BLaER1 (cell line): ENCODE measurements around the gene CACNA1H.

Experiments used
- H3K27ac ChIP-seq: shearing (Covaris generic); formaldehyde crosslinking; 2 replicates; pipeline ENCODE4 v1.8.1; 2022
- H3K27me3 ChIP-seq: shearing (Covaris generic); formaldehyde crosslinking; 2 replicates; pipeline ENCODE4 v1.8.1; 2022
- H3K36me3 ChIP-seq: shearing (Covaris generic); formaldehyde crosslinking; 2 replicates; pipeline ENCODE4 v1.8.1; 2022
- H3K4me1 ChIP-seq: shearing (Covaris generic); formaldehyde crosslinking; 2 replicates; pipeline ENCODE4 v1.8.1; 2022
- H3K4me2 ChIP-seq: shearing (Covaris generic); formaldehyde crosslinking; 2 replicates; pipeline ENCODE4 v1.8.1; 2022
- H3K4me3 ChIP-seq: shearing (Covaris generic); formaldehyde crosslinking; 2 replicates; pipeline ENCODE4 v1.8.1; 2022
- H3K9ac ChIP-seq: shearing (Covaris generic); formaldehyde crosslinking; 2 replicates; pipeline ENCODE4 v1.8.1; 2022
- H3K9me3 ChIP-seq: shearing (Covaris generic); formaldehyde crosslinking; 2 replicates; pipeline ENCODE4 v1.8.1; 2022
- H4K20me1 ChIP-seq: shearing (Covaris generic); formaldehyde crosslinking; 2 replicates; pipeline ENCODE4 v1.8.1; 2022
- Cebpa-rat ChIP-seq: shearing (Covaris generic); IDR thresholded peaks from 2 replicates; pipeline ENCODE4 v1.8.1; 2022

CACNA1H gene

GRCh38 chr16:1162701-1163566, 10.0 kb downstream of the CACNA1H start:
- TF ChIP-seq Cebpa-rat: no peak
- Histone ChIP-seq H3K27ac (0 out of 2 replicates have a peak overlapping the region, but pooled peaks have one; percentile 6), H3K4me3 (no peak overlapping the region), H3K27me3 (peaks cover 6% of the 10 kb centered on the region), H3K36me3 (peaks cover 24% of the 10 kb centered on the region; the same call in 1 of the 2 replicates), H4K20me1 (peaks cover 100% of the 10 kb centered on the region), H3K9ac (no peak overlapping the region), H3K4me2 (peak overlapping the region; percentile 77; the same call in 1 of the 2 replicates), H3K9me3 (no peaks in the 10 kb centered on the region), H3K4me1 (peaks cover 78% of the 10 kb centered on the region)

- H3K4me2 ChIP-seq: peak overlapping the region; percentile 77
- H3K4me3 ChIP-seq: no peak overlapping the region
- H3K9ac ChIP-seq: no peak overlapping the region
- H3K36me3 ChIP-seq: peaks cover 24% of the 10 kb centered on the region; the same call in 1 of the 2 replicates
- H3K9me3 ChIP-seq: no peaks in the 10 kb centered on the region
- TF ChIP-seq Cebpa-rat: no peak
- H3K27ac ChIP-seq: 0 out of 2 replicates have a peak overlapping the region, but pooled peaks have one; percentile 6
- H4K20me1 ChIP-seq: peaks cover 100% of the 10 kb centered on the region
- H3K4me1 ChIP-seq: peaks cover 78% of the 10 kb centered on the region
- no peaks in the 10 kb centered on the region for H3K27me3 ChIP-seq
Measured at GRCh38 chr16:1163567-1164055, 10.7 kb downstream of the CACNA1H start.

- H3K4me2 ChIP-seq: peak overlapping the region; percentile 77
- H3K36me3 ChIP-seq: peaks cover 24% of the 10 kb centered on the region; the same call in 1 of the 2 replicates
- H4K20me1 ChIP-seq: peaks cover 99% of the 10 kb centered on the region
- no peak for TF ChIP-seq Cebpa-rat
- 0 out of 2 replicates have a peak overlapping the region, but pooled peaks have one; percentile 4 for H3K9ac ChIP-seq
- H3K4me1 ChIP-seq: peaks cover 75% of the 10 kb centered on the region
- no peak overlapping the region for H3K4me3 ChIP-seq
- H3K27me3 ChIP-seq: 0 out of 2 replicates have a peak, but pooled peaks cover 2% of the 10 kb centered on the region
- no peaks in the 10 kb centered on the region for H3K9me3 ChIP-seq
- no peak overlapping the region for H3K27ac ChIP-seq
Measured at GRCh38 chr16:1164382-1164781, 11.5 kb downstream of the CACNA1H start.

- no peak for TF ChIP-seq Cebpa-rat
- Histone ChIP-seq H3K9ac (0 out of 2 replicates have a peak overlapping the region, but pooled peaks have one; percentile 6), H3K4me3 (no peak overlapping the region), H3K9me3 (no peaks in the 10 kb centered on the region), H3K27me3 (peaks cover 8% of the 10 kb centered on the region), H3K4me2 (peak overlapping the region; percentile 77), H3K36me3 (peaks cover 24% of the 10 kb centered on the region; the same call in 1 of the 2 replicates), H3K4me1 (peaks cover 75% of the 10 kb centered on the region), H4K20me1 (peaks cover 99% of the 10 kb centered on the region), H3K27ac (no peak overlapping the region)
Measured at GRCh38 chr16:1164975-1165374, 12.1 kb downstream of the CACNA1H start.

- no peaks in the 10 kb centered on the region for H3K9me3 ChIP-seq
- peaks cover 22% of the 10 kb centered on the region; the same call in 1 of the 2 replicates for H3K36me3 ChIP-seq
- peaks cover 13% of the 10 kb centered on the region for H3K27me3 ChIP-seq
- no peak for TF ChIP-seq Cebpa-rat
- H3K4me2 ChIP-seq: peak overlapping the region; percentile 77
- no peak overlapping the region for H3K4me3 ChIP-seq
- H3K27ac ChIP-seq: peak overlapping the region; percentile 35; the same call in 1 of the 2 replicates
- 0 out of 2 replicates have a peak overlapping the region, but pooled peaks have one; percentile 6 for H3K9ac ChIP-seq
- H3K4me1 ChIP-seq: peaks cover 77% of the 10 kb centered on the region
- peaks cover 99% of the 10 kb centered on the region for H4K20me1 ChIP-seq
Measured at GRCh38 chr16:1165511-1165910, 12.6 kb downstream of the CACNA1H start.

GRCh38 chr16:1167276-1168107, 14.6 kb downstream of the CACNA1H start:
- no peak overlapping the region for H3K27ac ChIP-seq
- peak overlapping the region; percentile 32; the same call in 1 of the 2 replicates for H3K4me2 ChIP-seq
- peaks cover 84% of the 10 kb centered on the region for H3K4me1 ChIP-seq
- H3K9ac ChIP-seq: no peak overlapping the region
- no peaks in the 10 kb centered on the region for H3K9me3 ChIP-seq
- peaks cover 28% of the 10 kb centered on the region for H3K27me3 ChIP-seq
- H3K36me3 ChIP-seq: peaks cover 12% of the 10 kb centered on the region; the same call in 1 of the 2 replicates
- peaks cover 99% of the 10 kb centered on the region for H4K20me1 ChIP-seq
- TF ChIP-seq Cebpa-rat: no peak
- no peak overlapping the region for H3K4me3 ChIP-seq

- peaks cover 12% of the 10 kb centered on the region; the same call in 1 of the 2 replicates for H3K36me3 ChIP-seq
- H4K20me1 ChIP-seq: peaks cover 99% of the 10 kb centered on the region
- no peaks in the 10 kb centered on the region for H3K9me3 ChIP-seq
- H3K27ac ChIP-seq: no peak overlapping the region
- 0 out of 2 replicates have a peak overlapping the region, but pooled peaks have one; percentile 32 for H3K4me2 ChIP-seq
- no peak for TF ChIP-seq Cebpa-rat
- H3K4me1 ChIP-seq: peaks cover 71% of the 10 kb centered on the region
- H3K4me3 ChIP-seq: no peak overlapping the region
- H3K27me3 ChIP-seq: peaks cover 28% of the 10 kb centered on the region
- H3K9ac ChIP-seq: no peak overlapping the region
Measured at GRCh38 chr16:1168837-1169236, 15.9 kb downstream of the CACNA1H start.

GRCh38 chr16:1169285-1170075, 16.6 kb downstream of the CACNA1H start:
- H3K9me3 ChIP-seq: no peaks in the 10 kb centered on the region
- no peak overlapping the region for H3K4me3 ChIP-seq
- peaks cover 28% of the 10 kb centered on the region for H3K27me3 ChIP-seq
- TF ChIP-seq Cebpa-rat: no peak
- H4K20me1 ChIP-seq: peaks cover 99% of the 10 kb centered on the region
- no peak overlapping the region for H3K9ac ChIP-seq
- peaks cover 12% of the 10 kb centered on the region; the same call in 1 of the 2 replicates for H3K36me3 ChIP-seq
- no peak overlapping the region for H3K27ac ChIP-seq
- H3K4me1 ChIP-seq: peaks cover 65% of the 10 kb centered on the region
- peak overlapping the region; percentile 56 for H3K4me2 ChIP-seq
